Measurements from ENCODE around the gene IFI27L2.
"Not testable (repeated sequence)": the region's sequence is repeated elsewhere in the genome, so short reads cannot be mapped to it uniquely, and the experiment has no call there.

IFI27L2 gene

GRCh38 chr14:94163796-94164195 is 34.4 kb upstream of the IFI27L2 start:
- no peak for DNase-seq (ENCODE audit: extremely low read depth, low read depth)
- no peak for TF ChIP-seq CTCF (IDR thresholded peaks at IDR 0.05; ENCODE audit: low read depth, low read length)

- no peak for DNase-seq (ENCODE audit: extremely low read depth, low read depth)
- no peak for TF ChIP-seq CTCF (IDR thresholded peaks at IDR 0.05; ENCODE audit: low read depth, low read length)
Measured at GRCh38 chr14:94162466-94162865, 33.1 kb upstream of the IFI27L2 start.

DNA sequence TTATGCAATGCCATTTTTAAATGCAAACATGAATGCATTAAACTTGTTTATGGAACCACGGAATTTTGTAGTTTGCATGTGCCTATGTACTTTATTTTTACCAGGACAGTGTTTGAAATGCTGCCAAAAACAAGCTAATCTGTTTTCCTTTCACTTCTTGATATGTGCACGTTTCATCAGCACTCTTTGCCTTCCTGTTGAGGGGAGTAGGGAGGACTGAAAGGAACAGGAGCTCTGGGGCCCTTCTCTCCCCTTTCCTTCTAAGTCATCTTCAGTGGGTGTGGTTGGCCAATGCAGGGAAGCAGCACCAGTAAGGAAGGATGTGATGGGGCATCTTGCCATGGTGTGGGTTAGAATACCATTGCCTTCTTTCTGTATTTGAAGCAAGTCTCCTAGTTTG is 32.6 kb upstream of the IFI27L2 start:
- TF ChIP-seq CTCF (IDR thresholded peaks at IDR 0.05; ENCODE audit: low read depth, low read length), result no peak
- DNase-seq (ENCODE audit: extremely low read depth, low read depth), result no peak

DNA sequence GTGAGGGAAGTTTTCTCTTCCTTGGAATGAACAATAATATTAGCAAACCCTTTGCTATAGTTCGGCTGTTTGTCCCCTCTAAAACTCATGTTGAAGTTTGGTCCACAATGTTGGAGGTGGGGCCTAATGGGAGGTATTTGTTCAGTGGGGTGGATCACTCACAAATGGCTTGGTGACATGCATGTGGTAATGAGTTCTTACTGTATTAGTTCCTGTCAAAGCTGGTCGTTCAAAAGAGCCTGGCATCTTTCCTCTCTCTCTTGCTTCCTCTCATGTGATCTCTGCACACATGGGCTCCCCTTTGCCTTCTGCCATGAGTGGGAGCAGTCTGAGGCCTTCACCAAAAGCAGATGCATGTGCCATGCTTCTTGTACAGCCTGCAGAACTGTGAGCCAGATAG is 31.7 kb upstream of the IFI27L2 start:
- no peak for DNase-seq (ENCODE audit: extremely low read depth, low read depth)

DNA sequence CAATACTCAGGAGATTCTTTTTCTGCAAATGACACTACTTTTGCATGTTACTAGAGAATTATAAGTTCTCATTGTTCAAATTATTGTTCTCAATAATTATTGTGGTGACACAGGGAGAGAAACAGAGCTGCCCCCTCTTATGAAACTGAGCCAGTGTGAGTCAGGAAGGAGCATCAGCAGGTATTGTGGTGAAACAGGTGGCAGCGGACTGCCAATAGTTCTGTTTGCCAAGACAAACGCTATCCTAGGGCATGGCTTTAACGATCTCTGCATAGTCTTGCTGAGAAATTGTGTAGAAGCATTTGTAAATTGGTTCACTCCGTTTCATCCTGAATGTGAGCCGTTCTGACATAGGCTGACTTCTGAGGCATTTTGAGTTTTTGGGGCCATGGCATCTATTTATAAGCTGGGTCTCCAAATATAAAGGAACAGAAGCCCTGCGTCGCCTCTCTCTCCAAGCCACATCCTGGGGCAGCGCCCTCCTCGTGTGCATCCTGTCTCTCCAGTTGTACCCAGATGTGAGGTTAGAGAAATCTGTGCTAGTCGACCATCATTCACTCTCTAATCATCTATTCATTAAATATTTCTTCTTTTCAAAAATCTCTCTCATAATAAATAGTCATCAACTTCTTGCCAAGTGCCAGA is 29.0 kb upstream of the IFI27L2 start:
- TF ChIP-seq CTCF (IDR thresholded peaks at IDR 0.05; ENCODE audit: low read depth, low read length), result no peak

More for the DNA sequence above, 31.7 kb upstream of the IFI27L2 start:
- TF ChIP-seq CTCF (IDR thresholded peaks at IDR 0.05; ENCODE audit: low read depth, low read length), result no peak

GRCh38 chr14:94157197-94157596 is 27.8 kb upstream of the IFI27L2 start:
- no peak for TF ChIP-seq CTCF (IDR thresholded peaks at IDR 0.05; ENCODE audit: low read depth, low read length)

More for the DNA sequence above, 29.0 kb upstream of the IFI27L2 start:
- no peak for DNase-seq (ENCODE audit: extremely low read depth, low read depth)

DNA sequence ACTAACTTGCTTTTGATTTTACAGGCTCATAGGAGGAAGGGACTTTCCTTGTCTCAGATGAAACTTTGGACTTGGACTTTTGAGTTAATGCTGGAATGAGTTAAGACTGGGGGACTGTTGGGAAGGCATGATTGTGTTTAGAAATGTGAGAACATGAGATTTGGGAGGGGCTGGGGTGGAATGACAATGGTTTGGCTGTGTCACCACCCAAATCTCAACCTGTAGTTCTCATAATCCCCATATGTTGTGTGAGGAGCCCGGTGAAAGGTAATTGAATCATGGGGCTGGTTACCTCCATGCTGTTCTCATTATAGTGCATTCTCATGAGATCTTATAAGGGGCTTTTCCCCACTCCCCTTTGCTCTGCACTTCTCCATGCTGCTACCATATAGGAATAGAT is 26.7 kb upstream of the IFI27L2 start:
- DNase-seq (ENCODE audit: extremely low read depth, low read depth), result not testable (repeated sequence)

More at GRCh38 chr14:94157197-94157596, 27.8 kb upstream of the IFI27L2 start:
- no peak for DNase-seq (ENCODE audit: extremely low read depth, low read depth)

DNA sequence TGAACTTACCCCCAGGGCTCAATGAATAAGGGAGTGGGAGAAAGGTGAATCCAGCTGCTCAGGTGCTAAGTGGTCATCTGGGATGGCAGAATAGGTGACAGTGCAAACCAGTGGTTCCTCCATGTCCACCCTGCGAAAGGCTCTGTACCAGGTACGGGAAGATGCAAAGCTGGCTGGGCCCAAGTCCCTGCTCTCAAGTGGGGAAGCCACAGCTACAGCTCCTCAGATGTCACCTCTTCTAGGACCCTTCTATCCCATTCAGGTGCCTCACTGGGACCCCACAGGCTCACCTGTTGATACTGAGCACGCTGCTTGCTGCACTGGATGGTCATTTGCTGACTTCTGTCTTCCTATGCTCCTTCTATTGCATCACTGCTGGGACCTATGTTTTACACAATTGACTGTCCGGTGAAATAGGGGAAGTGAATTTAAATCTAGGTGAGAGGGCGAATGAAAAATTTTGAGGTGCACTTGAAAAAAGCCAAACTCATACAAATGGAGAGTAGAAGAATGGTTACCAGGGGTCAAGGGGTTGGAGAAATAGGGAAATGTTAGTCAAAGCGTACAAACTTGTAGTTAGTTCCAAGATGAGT is 24.4 kb upstream of the IFI27L2 start:
- TF ChIP-seq CTCF (IDR thresholded peaks at IDR 0.05; ENCODE audit: low read depth, low read length), result no peak
- DNase-seq (ENCODE audit: extremely low read depth, low read depth), result no peak

All from AG09319 (cell line).